Endothelial cell of umbilical vein (primary cell): ENCODE data around the gene SRGAP1.

Experiments used
- CTCF ChIP-seq, 2 donors: IDR thresholded peaks; 1 replicate in 1 of 2; 2 replicates in 1 of 2; pipeline ENCODE4 v1.5.1; 2011; ENCODE audit warnings: low read length in 2 of 2, mild to moderate bottlenecking in 2 of 2, moderate library complexity in 2 of 2, control low read depth in 1 of 2, inconsistent platforms in 1 of 2, low read depth in 1 of 2; ENCODE audit not compliant: insufficient read depth in 1 of 2; ENCODE audit errors: extremely low read depth in 1 of 2
- EZH2 ChIP-seq: IDR thresholded peaks from 2 replicates; pipeline ENCODE4 v1.6.1; 2012; ENCODE audit warnings: borderline replicate concordance, low read depth, mild to moderate bottlenecking, moderate library complexity, low read length, inconsistent platforms; ENCODE audit not compliant: severe bottlenecking
- FOS ChIP-seq: IDR thresholded peaks from 2 replicates; pipeline ENCODE4 v1.6.1; 2011; ENCODE audit warnings: mild to moderate bottlenecking, low read length, moderate library complexity, borderline replicate concordance; ENCODE audit not compliant: insufficient read depth
- POLR2A ChIP-seq: IDR thresholded peaks from 2 replicates; pipeline ENCODE4 v1.6.1; 2012; ENCODE audit warnings: low read depth, mild to moderate bottlenecking, control low read depth, low read length
- POLR2AphosphoS5 ChIP-seq: IDR thresholded peaks from 2 replicates; pipeline ENCODE4 v1.6.1; 2012; ENCODE audit warnings: low read depth, mild to moderate bottlenecking, control low read depth, low read length, moderate library complexity; ENCODE audit not compliant: insufficient read depth
- TF ChIP-seq, protein P1 (sequence below): IDR thresholded peaks from 2 replicates; pipeline ENCODE4 v1.6.1; 2011; ENCODE audit not compliant: insufficient read depth, insufficient read length

GRCh38 chr12:64187794-64188193, 343.3 kb downstream of the SRGAP1 start:
- TF ChIP-seq CTCF (IDR thresholded peaks at IDR 0.05; ENCODE audit: extremely low read depth in 1 of 2, insufficient read depth in 1 of 2, low read depth in 1 of 2, low read length in 2 of 2): no peak
- no peak for TF ChIP-seq EZH2
- TF ChIP-seq, protein P1, sequence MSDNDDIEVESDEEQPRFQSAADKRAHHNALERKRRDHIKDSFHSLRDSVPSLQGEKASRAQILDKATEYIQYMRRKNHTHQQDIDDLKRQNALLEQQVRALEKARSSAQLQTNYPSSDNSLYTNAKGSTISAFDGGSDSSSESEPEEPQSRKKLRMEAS: no peak
- no peak for TF ChIP-seq FOS
- no peak for TF ChIP-seq POLR2AphosphoS5
- no peak for TF ChIP-seq POLR2A
